ENCODE data around the gene ABCC2. TPM values are rescaled to one million over a fixed set of nuclear protein-coding genes. Genes with fewer than 3 reads are reported as not detected.

The ABCC2 gene
- total and polyA plus RNA-seq, 2 of the 4 experiments (the other 2 are of a cell fraction), result 0.21 to 0.36 TPM

DNA sequence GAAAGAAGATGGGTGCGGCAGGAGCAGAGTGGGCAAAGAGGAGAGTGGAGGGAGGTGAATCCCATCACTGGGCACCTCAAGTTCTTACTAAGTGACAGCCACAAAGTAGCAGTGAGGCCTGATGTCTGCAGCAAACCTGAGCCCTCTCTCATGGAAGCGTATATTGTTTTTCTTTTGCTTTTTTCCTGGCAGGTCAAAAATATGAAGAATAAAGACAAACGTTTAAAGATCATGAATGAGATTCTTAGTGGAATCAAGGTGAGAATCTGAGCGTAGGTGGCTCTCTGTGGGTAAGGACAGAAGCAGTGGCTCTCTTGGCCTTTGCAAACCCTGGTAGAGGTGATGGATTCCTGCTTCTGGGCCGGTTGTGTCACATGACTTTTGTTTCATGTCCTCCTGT lies 22.8 kb downstream of the ABCC2 start:
- no peak overlapping the region for H3K27ac ChIP-seq (ENCODE audit: insufficient read depth, low read length)
- no peak overlapping the region for H2BK5ac ChIP-seq (ENCODE audit: low read depth, low read length, poor library complexity, severe bottlenecking)
- H3K4ac ChIP-seq (ENCODE audit: low read depth, low read length), result no peak overlapping the region
- H4K5ac ChIP-seq (ENCODE audit: low read depth, low read length), result no peak overlapping the region
- in situ Hi-C loops (cut with MboI; ENCODE audit: low sequenced_read_pairs) (no loop called here), intact Hi-C loops (cut with micrococcal nuclease) (no loop called here), dilution Hi-C loops (cut with HindIII; ENCODE audit: low sequenced_read_pairs, unreplicated experiment) (no loop called here)
- H4K20me1 ChIP-seq (ENCODE audit: insufficient read depth, low read length), result no peaks in the 10 kb centered on the region
- no peak overlapping the region for H3K56ac ChIP-seq (ENCODE audit: extremely low read depth, insufficient read depth, low read length)
- no peak overlapping the region for H2AK9ac ChIP-seq (replicated peaks; ENCODE audit: low read depth, low read length, poor library complexity)
- no CpG with 5 or more reads among the region's 5 CpGs for WGBS, 2 experiments (ENCODE audit: extremely low coverage in 2 of 2, insufficient read length in 1 of 2)
- no peak overlapping the region for H2BK20ac ChIP-seq (ENCODE audit: low read depth, low read length)
- H2BK15ac ChIP-seq (ENCODE audit: low read depth, low read length), result no peak overlapping the region
- no peak overlapping the region for H2AK5ac ChIP-seq (ENCODE audit: low read depth, low read length)
- H2AFZ ChIP-seq (replicated peaks; ENCODE audit: low read length, poor library complexity), result no peak overlapping the region
- no peak overlapping the region for H3K23ac ChIP-seq (ENCODE audit: low read depth, low read length)
- no peak overlapping the region for H3K4me2 ChIP-seq (ENCODE audit: low read depth, low read length)
- CTCF ChIA-PET, result no interaction called here
- no peaks in the 10 kb centered on the region for H3K79me1 ChIP-seq (ENCODE audit: low read depth in 1 of 2, low read length in 2 of 2)
- TF ChIP-seq, protein P1, sequence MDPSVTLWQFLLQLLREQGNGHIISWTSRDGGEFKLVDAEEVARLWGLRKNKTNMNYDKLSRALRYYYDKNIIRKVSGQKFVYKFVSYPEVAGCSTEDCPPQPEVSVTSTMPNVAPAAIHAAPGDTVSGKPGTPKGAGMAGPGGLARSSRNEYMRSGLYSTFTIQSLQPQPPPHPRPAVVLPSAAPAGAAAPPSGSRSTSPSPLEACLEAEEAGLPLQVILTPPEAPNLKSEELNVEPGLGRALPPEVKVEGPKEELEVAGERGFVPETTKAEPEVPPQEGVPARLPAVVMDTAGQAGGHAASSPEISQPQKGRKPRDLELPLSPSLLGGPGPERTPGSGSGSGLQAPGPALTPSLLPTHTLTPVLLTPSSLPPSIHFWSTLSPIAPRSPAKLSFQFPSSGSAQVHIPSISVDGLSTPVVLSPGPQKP (IDR thresholded peaks at IDR 0.05; ENCODE audit: borderline replicate concordance, low read depth, low read length), result no peak
- TF ChIP-seq SMC3 (IDR thresholded peaks at IDR 0.05; ENCODE audit: low read depth, low read length), result no peak
- no peak for TF ChIP-seq FOS (IDR thresholded peaks at IDR 0.05; ENCODE audit: low read depth, low read length)
- TF ChIP-seq CEBPB (IDR thresholded peaks at IDR 0.05; ENCODE audit: low read depth, low read length), result no peak
- no peak for TF ChIP-seq RCOR1 (IDR thresholded peaks at IDR 0.05; ENCODE audit: insufficient replicate concordance, low read length)
- no peak for TF ChIP-seq CHD1 (IDR thresholded peaks at IDR 0.05; ENCODE audit: low read depth, low read length)
- TF ChIP-seq NFE2L2 (IDR thresholded peaks at IDR 0.05; ENCODE audit: low read depth, low read length), result no peak
- TF ChIP-seq, protein P2, sequence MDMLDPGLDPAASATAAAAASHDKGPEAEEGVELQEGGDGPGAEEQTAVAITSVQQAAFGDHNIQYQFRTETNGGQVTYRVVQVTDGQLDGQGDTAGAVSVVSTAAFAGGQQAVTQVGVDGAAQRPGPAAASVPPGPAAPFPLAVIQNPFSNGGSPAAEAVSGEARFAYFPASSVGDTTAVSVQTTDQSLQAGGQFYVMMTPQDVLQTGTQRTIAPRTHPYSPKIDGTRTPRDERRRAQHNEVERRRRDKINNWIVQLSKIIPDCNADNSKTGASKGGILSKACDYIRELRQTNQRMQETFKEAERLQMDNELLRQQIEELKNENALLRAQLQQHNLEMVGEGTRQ (IDR thresholded peaks at IDR 0.05; ENCODE audit: low read depth, low read length), result no peak
- TF ChIP-seq, protein P3, sequence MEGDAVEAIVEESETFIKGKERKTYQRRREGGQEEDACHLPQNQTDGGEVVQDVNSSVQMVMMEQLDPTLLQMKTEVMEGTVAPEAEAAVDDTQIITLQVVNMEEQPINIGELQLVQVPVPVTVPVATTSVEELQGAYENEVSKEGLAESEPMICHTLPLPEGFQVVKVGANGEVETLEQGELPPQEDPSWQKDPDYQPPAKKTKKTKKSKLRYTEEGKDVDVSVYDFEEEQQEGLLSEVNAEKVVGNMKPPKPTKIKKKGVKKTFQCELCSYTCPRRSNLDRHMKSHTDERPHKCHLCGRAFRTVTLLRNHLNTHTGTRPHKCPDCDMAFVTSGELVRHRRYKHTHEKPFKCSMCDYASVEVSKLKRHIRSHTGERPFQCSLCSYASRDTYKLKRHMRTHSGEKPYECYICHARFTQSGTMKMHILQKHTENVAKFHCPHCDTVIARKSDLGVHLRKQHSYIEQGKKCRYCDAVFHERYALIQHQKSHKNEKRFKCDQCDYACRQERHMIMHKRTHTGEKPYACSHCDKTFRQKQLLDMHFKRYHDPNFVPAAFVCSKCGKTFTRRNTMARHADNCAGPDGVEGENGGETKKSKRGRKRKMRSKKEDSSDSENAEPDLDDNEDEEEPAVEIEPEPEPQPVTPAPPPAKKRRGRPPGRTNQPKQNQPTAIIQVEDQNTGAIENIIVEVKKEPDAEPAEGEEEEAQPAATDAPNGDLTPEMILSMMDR (conservative IDR thresholded peaks at IDR 0.05; ENCODE audit: low read depth, low read length), result no peak
- no peak for TF ChIP-seq RAD21 (IDR thresholded peaks at IDR 0.05; ENCODE audit: low read length)
- TF ChIP-seq MAZ (IDR thresholded peaks at IDR 0.05; ENCODE audit: borderline replicate concordance, low read depth, low read length), result no peak
- TF ChIP-seq MAFK (IDR thresholded peaks at IDR 0.05; ENCODE audit: low read depth, low read length), result no peak
- TF ChIP-seq MXI1 (IDR thresholded peaks at IDR 0.05; ENCODE audit: borderline replicate concordance, low read depth, low read length), result no peak
- no peak for TF ChIP-seq RFX5 (IDR thresholded peaks at IDR 0.05; ENCODE audit: low read depth, low read length)
- TF ChIP-seq BHLHE40 (IDR thresholded peaks at IDR 0.05; ENCODE audit: low read depth, low read length), result no peak
- DNase-seq (no peak), ATAC-seq (ENCODE audit: low read depth) (no peak)
- no peak overlapping the region for H4K91ac ChIP-seq (ENCODE audit: insufficient read depth, low read depth, low read length)
- H2BK120ac ChIP-seq (ENCODE audit: low read depth, low read length), result no peak overlapping the region
- no peak overlapping the region for H3K18ac ChIP-seq (ENCODE audit: low read depth, low read length)
- peaks cover 3% of the 10 kb centered on the region; the same call in 1 of the 2 replicates for H3K4me1 ChIP-seq (ENCODE audit: control insufficient read depth, insufficient read depth, low read length)
- POLR2A ChIA-PET (ENCODE audit: unreplicated experiment), result no interaction called here
- H3K9me3 ChIP-seq (ENCODE audit: control insufficient read depth, insufficient read depth, low read length), result no peaks in the 10 kb centered on the region
- no peak overlapping the region for H3K14ac ChIP-seq (replicated peaks; ENCODE audit: low read depth, low read length)
- no TSS peak for BruUV-seq (replicated peaks)
- no peaks in the 10 kb centered on the region for H3K9me1 ChIP-seq (ENCODE audit: insufficient read depth, low read length)
- no peaks in the 10 kb centered on the region for H3K36me3 ChIP-seq (ENCODE audit: control insufficient read depth, insufficient read depth, low read length)
- H3K4me3 ChIP-seq (ENCODE audit: insufficient read depth, low read depth, low read length), result no peak overlapping the region
- no peak overlapping the region for H3K9ac ChIP-seq (ENCODE audit: low read depth, low read length)
- no peak overlapping the region for H4K8ac ChIP-seq (ENCODE audit: low read depth in 2 of 2, low read length in 2 of 2)
- H3K27me3 ChIP-seq (ENCODE audit: control insufficient read depth, insufficient read depth, low read length), result no peaks in the 10 kb centered on the region

Measured in IMR-90 (cell line).